HG03432 (cell line): Measurements from ENCODE around the gene RASGRF1.

Source experiments
- ATAC-seq: cut with Tn5 transposase; IDR thresholded peaks from one replicate; pipeline ENCODE4 v1.9.1; 2021; ENCODE audit warnings: mild to moderate bottlenecking, moderate library complexity; ENCODE audit not compliant: unreplicated experiment

RASGRF1 gene

DNA sequence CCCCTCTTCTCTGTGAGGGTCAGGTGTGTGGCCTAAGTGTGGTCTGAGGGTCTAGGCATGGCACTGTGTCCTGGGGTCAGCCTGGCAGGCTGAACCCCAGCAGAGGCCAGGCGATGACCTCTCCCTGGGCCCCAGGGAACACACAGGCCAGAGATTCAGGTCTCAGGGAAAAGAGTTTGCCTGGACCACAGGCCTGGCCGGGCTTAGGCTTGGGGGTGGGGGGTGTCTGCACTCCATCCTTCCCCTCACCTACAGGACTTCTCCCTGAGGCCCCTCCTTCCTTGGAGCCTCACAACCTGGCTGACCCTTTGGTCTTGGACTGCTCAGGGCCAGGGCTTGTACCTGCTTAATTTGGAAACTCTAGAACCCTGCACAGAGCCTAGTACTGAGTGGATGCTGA, 21.8 kb downstream of the RASGRF1 start:
- ATAC-seq = no peak

DNA sequence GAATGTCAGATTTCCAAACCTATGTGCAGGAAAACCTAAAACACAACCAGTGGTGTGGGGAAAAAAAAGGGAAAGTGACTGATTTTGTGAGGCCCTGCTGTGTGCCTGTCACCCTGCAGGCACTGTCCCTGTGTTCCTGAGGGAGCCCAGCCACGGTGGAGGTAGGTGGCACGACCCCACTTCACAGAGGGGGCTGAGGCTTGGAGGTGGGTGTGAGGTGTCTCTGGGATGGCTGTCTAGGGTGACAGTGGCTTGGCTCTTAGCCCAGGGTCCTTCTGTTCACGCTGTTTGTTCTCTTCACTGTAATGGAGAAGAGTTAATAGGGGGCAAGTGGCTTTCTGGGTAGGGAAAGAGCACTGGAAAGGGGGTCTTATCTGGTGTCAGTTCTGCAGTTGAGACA, 22.6 kb downstream of the RASGRF1 start:
- no peak for ATAC-seq

DNA sequence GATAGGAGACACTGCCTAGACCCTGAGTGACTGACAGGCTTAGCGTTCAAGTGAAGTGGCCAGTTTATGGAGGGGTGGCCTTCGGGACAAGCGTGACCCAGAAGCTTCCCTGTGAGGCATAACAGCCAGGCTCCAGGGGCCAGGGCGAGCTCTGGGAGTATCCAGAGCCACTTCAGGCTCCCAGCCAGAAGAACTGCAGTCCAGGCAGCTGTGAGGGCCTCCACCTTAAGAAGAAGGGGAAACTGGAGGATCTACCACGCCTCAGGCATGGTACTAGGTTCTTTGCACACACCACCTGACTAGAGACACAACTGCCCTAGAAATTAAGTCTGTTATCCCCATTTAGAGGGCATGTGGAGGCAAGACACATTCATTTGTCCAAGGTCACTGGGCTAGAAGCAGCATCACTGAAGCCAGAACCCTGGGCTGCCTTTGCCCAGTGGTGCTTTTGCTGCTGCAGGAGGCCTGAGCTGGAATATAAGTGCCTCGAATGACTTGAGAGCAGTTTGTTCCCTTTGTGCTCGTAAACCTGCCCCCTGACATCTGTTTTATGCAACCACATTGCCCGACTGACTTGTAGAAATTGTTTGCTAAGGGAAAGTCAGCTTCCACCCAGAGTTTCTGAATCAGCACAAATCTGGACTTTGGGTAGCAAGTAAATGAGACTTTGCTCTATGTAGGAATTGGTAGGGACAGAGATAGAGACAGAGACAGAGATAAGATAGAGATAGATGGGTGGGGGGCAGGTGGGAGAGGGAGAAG, 23.3 kb downstream of the RASGRF1 start:
- ATAC-seq = no peak

DNA sequence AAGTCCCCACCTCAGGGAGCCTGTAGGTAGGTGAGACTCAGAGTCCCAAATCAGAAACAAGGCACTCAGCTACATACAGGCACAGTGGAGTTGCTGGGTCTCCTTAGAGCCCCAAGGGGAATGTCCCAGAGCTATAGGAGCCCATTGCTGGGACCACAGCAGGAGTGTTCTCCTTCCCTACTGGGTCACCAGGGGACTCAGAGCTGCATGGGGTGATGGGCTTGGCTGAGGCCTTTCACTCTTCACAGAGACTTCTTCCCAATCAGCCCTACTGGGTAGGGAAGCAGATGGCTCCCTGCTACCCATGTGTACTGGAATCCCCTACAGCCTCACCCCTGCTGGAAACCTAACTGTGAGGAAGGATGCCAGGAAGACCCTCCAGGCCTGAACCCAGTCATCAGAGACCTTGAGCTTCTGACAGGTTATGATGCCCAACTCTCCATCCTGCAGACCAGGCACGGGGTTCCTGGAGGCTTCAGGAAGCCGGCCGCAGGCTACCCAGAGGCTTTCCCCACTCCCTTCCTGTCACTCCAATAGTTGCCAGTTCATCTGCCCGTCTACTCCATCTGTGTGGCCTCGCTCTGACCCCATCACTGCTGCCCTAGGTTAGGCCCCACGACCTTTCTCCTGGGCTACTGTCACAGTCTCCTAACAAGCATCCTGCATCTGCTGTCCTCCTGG, 24.0 kb downstream of the RASGRF1 start:
- no peak for ATAC-seq

DNA sequence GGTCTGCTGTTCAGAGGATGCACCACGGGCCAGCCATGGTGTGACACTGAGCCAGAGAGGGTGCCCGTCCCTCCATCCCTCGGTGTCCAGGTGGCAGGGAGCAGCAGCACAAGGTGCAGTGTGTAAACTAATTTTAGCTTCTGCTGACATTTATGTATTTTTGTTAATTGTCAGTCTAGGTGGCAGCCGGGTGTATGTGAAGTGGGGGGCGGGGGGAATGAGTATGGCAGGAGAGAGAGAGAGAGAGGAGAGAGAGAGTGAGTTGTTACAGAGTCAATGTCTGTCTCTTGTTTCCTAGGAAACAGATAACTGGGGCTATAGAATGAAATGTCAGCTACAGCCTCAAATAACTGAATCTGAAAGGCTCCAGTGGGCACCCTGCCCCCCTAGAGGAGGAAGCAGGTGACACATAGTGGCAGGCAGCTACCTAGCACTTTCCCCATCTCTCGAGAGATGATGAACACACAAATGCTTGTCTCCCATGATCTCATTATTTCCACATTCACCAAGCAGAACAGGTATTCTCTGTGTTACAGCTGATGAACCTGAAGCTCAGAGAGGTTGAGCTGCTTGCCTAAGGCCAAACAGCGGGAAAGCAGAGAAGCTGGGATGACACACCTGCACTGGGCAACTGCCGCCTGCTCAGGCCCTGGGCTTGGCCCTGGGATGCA, 24.7 kb downstream of the RASGRF1 start:
- ATAC-seq = no peak

DNA sequence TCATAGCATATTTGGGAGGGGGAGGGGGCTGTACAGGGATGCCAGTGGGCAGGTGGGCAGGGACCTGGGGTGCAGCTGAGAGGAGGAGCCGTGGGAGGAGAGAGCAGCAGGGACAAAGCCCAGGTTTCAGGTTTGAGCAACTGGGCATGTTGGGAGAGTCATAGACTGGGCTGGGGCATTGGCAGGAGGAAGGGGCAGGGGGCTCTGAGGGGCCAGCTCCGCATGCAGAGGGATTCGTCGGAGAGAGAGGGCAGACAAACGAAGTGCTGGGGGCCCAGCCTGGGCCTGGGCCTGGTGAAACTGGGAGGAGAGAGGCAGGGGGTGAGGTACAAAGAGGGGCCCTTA, 25.2 kb downstream of the RASGRF1 start:
- no peak for ATAC-seq

DNA sequence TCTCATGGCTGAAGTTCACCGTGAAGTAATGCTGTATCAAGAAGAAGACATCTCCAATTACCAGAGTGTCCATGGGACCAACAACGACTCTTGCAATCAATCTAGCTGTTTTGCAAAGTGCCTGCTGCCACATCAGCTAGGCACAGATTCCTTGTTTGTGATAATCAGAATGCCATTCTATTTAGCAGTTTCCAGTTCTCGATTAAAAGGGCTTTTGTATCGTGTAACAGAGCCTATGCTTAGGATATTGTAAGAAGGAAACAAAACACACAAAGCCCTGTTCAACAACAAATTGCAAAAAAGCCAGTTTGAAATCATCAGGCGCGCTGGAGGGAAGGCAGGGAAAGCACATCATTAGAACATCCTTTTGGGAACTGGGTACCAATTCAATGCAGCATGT, 26.1 kb downstream of the RASGRF1 start:
- ATAC-seq = no peak

DNA sequence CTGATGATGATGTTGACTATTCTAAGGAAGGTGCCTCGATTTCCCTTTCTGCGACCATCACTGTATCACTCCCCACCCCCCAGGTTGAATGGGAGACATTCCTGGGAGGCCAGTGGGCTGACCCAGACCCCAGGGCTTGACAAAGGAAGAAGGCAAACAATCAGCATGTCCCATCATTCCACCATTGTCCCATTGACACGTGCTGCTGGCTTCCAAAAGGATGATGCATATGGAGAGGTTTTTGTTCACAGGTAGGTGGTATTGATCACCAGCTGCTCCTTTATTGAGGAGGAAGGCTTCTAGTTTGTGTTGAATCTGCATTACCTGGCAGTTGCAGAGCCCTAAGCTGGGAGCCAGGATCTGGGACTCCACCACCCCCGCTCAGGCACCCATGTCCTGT, 30.4 kb downstream of the RASGRF1 start:
- ATAC-seq = no peak

DNA sequence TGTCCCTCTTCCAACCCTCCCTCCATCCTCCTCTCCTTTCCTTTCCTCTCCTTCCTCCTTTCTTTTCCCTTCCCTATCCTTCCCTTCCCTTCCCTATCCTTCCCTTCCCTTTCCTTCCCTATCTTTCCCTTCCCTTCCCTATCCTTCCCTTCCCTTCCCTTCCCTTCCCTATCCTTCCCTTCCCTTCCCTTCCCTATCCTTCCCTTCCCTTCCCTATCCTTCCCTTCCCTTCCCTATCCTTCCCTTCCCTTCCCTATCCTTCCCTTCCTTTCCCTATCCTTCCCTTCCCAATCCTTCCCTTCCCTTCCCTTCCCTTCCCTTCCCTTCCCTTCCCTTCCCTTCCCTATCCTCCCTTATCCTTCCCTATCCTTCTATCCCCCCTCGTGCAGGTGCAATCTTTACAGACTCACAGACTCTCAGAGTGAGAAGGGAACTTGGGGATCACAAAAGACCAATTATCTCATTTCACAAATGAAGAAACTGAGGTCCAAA, 31.5 kb downstream of the RASGRF1 start:
- no peak for ATAC-seq

DNA sequence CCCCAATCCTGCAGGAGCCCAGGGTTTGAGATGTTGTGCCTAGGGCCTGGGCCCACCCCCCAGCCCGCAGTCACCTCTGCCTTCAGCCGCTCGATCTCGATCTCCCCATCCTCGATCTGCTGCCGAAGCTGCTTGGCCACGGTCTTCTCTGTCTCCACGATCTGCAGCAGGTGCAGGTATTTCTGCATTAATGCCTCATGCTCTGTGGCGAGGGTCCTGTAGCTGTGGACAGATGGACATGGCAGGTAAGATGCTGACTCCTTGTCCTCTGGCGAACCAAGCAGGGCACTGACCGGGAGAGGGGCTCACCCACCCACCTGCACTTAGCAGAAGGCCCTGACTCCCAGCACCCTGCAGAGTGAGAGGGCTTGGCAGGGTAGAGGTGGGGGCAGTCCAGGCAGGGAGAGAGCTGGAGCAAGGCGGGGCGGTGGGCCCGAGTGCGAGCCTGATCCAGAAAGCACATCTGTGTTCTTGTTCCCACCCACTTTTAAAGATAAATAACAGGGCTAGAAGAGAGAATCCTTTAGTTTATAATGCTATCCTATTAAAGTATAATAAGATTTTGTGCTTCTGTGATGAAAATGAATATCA, 32.2 kb downstream of the RASGRF1 start:
- ATAC-seq = no peak

DNA sequence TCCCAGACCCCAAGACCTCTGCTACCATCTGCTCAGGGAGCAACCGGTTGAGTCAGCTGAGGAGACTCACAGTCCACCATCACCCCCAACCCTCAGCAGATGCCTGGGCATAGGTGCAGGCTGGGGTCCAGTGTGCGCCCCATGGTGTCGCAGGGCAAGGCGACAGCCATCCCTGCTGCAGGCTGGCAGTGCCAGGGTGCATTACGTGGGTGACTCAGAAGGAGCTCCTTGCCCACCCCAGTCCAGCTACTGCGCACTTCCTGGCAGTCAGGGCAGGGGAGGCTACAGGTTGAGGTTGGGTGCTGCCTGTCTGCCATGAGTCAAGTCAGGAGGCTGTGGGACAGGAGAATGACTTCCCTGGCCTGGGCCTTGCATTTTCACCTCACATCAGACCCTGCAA, 33.5 kb downstream of the RASGRF1 start:
- no peak for ATAC-seq

DNA sequence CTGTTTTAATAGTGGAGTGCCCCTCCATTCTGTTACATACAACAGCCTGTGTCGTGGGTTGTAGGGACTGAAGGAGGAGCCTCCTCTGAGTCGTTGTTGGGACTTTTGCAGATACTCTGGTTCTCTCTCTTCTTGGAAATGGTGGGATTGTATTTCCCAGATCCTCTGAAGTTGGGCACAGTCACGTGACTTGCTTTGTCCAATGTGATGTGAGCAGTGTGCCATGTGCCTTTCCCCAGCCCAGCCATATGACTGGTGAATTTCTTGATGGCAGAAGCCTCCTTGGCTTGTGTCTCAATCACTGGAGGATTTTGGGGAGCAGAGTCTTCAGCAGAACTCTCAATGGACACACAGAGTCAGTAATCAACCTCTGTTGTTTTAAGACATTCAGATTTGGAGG, 36.2 kb downstream of the RASGRF1 start:
- ATAC-seq = no peak

DNA sequence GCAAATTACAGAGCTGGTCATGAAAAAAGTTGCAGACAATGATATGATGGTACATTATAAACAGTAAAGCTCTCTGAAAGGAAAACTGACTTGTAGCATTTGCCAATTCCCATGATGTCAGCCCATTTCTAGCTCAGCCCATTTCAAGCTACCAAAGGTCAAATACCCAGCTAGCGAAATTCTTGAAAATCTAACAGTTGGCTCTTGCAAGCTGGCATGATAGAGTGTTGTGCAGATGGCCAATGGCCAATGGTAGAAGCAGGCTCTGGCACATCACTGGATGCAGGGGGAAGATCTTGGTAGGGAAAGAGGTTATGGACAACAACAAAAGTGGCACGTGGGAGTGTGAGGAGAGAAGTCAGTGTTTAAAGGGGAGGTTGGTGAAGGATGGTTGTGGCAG, 36.7 kb downstream of the RASGRF1 start:
- ATAC-seq = no peak

DNA sequence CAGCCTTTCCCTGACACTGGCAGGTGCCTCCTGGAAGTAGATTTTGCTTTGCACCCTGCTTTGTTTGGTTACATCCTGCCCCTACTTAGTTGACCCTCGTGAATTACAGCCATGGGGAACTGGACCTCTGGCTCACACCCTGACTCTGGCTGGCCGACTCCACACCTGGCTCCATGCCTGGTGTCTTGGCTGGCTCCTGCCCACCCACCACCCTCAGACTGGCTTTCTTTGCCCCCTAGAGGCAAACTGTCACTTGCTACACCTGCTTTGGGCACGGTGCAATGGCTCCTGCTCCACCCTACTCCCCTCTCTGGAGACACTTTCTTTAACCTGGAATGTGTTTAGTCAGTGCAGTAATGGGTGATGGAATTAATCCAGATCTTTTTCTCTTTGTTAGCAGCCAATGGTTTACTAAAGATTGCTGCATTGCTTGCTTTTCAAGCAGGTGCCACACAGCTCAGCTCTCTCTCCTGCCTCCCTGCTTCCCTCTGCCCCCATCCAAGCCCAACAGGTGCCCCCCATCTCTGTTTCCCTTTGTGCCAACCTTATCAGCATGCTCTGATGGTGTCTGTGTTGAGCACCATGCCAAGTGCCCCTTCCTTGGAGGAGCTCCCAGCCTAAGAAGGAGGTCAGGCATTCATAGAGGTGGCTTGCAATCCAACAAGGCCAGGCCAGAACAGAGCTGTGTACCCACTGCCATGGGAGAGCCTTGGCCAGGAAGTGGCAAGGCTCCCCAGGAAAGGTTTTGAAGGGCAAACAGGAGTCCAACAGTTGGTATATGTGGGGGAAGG, 38.4 kb downstream of the RASGRF1 start:
- no peak for ATAC-seq

DNA sequence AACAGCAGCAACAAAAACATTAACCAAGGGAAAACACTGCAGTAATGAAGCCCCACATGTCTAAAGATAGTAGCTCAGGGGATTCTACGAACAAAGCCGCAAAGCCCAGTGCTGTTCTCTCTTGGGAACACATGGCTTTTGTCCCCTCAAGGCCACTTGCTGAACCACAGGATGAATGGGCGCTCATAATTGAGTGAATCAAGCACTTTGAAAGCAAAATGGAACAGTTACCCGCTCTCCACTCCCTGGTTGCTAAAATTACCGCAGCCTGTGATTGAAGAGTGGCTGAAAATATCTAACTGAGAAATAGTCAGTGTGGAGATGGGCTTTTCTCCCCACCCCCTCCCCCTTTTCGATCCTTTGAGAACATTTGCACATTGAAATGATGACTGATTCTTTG, 39.6 kb downstream of the RASGRF1 start:
- no peak for ATAC-seq

DNA sequence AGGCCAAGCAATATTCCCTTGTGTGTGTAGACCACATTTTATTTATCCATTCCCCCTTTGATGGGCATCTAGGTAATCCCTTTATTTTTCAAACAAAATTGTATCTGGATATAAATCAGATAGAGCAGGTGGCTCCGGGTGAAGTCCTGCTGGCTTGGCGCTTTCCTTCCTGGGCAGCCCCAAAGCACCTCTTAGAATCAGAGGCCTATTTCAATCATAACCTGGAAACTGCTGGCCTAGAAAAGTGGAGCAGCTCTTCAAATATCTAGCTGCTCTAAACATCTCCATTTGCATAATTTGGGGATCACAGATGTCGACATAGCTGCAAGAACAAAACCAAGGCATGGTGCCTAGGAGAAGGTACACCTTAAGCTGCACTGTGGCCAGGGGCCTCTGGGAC, 40.2 kb downstream of the RASGRF1 start:
- ATAC-seq = no peak

DNA sequence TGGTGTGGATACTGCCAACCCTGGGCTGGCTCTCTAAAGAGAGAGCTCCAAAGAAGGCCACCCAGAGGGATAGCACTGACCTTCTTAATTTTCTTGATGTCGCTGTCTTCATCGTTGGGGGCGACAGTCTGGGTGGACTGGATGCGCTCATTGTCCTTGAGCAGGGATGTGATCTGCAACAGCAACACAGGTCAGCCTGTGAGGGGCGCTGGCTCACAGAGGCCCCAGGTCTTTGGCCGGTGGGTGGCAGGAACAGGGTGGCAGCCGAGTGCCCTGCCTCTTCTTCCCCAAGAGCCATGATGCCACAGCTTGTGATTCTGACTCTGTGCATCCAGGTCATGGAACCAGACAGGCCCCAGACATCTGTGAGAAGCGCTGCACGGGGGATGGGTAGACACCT, 41.2 kb downstream of the RASGRF1 start:
- no peak for ATAC-seq

DNA sequence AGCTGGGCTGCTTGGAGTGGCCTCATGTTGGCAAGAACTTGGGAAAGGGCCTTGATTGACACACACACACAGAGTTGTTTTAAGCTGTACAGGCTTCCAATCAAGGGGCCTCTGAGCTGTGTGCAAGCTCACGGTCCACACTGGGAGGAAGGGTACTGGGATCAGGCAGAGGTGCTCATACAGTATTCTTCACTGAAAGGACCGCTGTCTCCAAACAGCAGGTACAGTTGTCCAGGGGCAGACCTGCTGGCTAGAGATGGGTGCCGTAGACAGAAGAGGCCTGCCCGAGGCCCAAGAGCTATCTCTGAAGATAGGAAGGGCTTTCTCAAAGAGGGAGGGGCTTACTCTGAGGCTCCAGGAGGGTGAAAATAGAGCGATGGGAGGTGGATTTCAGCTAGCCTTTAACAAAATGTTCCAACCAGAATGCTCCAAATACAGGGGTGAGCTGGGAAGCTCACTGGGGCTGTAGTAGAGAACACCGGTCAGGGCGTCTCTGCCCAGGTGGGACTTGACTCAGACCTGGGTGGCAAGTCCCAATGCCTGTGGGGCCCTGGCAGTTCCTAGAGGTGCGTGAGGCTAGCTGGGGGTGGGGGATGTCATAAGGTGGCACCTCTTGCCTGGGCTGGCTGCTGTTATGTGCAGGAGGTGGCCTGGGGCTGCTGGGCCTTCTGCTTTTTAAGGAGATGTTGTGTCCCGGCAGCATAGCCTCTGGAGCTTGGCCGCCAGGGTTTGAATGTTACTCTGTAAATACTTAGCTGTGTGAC, 42.7 kb downstream of the RASGRF1 start:
- no peak for ATAC-seq

DNA sequence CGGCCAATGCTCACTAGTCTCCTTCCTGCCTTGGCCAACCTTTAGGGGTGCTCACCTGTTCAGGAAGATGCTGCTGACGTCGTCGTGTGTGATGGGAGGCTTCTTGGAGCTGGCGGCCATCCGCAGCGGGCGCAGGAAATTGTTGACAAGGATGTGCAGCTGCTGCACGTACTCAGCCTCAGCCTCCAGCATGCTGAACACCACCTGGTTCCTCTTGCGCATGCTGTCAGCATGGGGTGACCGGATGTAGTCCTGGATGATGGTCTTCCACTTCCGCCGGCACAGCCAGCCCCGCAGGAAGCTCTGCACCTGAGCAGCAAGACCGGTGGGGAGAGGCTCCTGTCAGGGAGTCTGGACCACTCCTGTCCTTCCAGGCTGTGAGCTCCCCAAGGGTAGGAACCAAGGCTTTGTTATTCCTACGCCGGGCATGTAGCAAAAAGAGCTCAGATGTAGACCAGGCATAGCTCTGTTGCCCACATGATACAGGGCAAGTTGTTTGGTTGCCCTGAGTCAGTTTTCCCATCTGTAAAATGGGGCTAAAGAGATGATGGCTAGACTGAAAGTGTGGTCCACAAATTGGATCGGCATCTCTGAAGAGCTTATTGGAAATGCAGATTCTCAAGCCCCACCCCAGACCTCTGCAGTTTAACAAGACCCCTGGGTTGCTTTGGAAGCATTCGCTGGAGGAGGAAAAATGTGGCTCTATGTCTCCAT, 43.7 kb downstream of the RASGRF1 start:
- ATAC-seq = no peak

DNA sequence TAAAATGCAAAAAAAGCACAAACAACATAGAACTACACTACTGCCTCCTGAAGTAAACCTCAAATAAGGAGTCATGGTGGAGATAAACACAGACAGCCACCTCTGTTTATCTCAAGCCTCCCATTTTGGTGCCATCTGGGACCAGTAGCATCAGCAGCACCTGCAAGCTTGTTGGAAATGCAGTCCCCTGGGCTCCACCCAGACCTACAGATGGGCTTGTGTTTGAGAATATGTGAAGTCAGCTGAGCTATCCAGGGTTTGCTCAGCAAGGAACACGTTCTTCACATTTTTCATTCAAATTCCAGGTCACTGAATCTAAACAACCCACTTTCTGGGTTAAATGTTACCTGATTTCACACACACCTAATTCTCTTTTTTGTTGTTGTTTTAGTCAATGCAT, 45.5 kb downstream of the RASGRF1 start:
- no peak for ATAC-seq
